Epidermal melanocyte (primary cell): ENCODE results near the gene ARHGEF11.

Experiments used
- DNase-seq: peaks from one replicate; pipeline ENCODE4 v3.0.0; 2011; ENCODE audit warnings: low spot score; ENCODE audit not compliant: insufficient read length

Gene ARHGEF11

GRCh38 chr1:157001304-157001703 is 44.2 kb downstream of the ARHGEF11 start:
- DNase-seq = no peak

- DNase-seq = no peak
Observed at GRCh38 chr1:157000686-157001085, 44.9 kb downstream of the ARHGEF11 start.

GRCh38 chr1:156999596-157000320 is 45.8 kb downstream of the ARHGEF11 start:
- no peak for DNase-seq

GRCh38 chr1:156998840-156999500 is 46.6 kb downstream of the ARHGEF11 start:
- DNase-seq = no peak

GRCh38 chr1:156998301-156998700 is 47.2 kb downstream of the ARHGEF11 start:
- DNase-seq = no peak

- DNase-seq = no peak
Observed at GRCh38 chr1:156995412-156995811, 50.1 kb downstream of the ARHGEF11 start.

GRCh38 chr1:156994277-156994676 is 51.3 kb downstream of the ARHGEF11 start:
- no peak for DNase-seq

GRCh38 chr1:156993426-156994147 is 52.0 kb downstream of the ARHGEF11 start:
- no peak for DNase-seq

- no peak for DNase-seq
Observed at GRCh38 chr1:156992215-156992614, 53.3 kb downstream of the ARHGEF11 start.

- DNase-seq = no peak
Observed at GRCh38 chr1:156987715-156988114, 57.8 kb downstream of the ARHGEF11 start.

- DNase-seq = no peak
Observed at GRCh38 chr1:156980551-156980950, 65.0 kb downstream of the ARHGEF11 start.

GRCh38 chr1:156975084-156975483 is 70.5 kb downstream of the ARHGEF11 start:
- DNase-seq = no peak

- DNase-seq = no peak
Observed at GRCh38 chr1:156973417-156973816, 72.1 kb downstream of the ARHGEF11 start.

GRCh38 chr1:156970017-156970416 is 75.5 kb downstream of the ARHGEF11 start:
- no peak for DNase-seq

GRCh38 chr1:156969496-156969895 is 76.0 kb downstream of the ARHGEF11 start:
- DNase-seq = no peak

GRCh38 chr1:156964441-156964840 is 81.1 kb downstream of the ARHGEF11 start:
- no peak for DNase-seq

- no peak for DNase-seq
Observed at GRCh38 chr1:156963621-156964020, 81.9 kb downstream of the ARHGEF11 start.

- DNase-seq = no peak
Observed at GRCh38 chr1:156961709-156962108, 83.8 kb downstream of the ARHGEF11 start.

GRCh38 chr1:156959925-156960324 is 85.6 kb downstream of the ARHGEF11 start:
- DNase-seq = no peak

- no peak for DNase-seq
Observed at GRCh38 chr1:156959414-156959813, 86.1 kb downstream of the ARHGEF11 start.

- no peak for DNase-seq
Observed at GRCh38 chr1:156958247-156958714, 87.3 kb downstream of the ARHGEF11 start.

- DNase-seq = no peak
Observed at GRCh38 chr1:156957634-156958033, 87.9 kb downstream of the ARHGEF11 start.
